ENCODE results near the gene SDSL.

SDSL gene

DNA sequence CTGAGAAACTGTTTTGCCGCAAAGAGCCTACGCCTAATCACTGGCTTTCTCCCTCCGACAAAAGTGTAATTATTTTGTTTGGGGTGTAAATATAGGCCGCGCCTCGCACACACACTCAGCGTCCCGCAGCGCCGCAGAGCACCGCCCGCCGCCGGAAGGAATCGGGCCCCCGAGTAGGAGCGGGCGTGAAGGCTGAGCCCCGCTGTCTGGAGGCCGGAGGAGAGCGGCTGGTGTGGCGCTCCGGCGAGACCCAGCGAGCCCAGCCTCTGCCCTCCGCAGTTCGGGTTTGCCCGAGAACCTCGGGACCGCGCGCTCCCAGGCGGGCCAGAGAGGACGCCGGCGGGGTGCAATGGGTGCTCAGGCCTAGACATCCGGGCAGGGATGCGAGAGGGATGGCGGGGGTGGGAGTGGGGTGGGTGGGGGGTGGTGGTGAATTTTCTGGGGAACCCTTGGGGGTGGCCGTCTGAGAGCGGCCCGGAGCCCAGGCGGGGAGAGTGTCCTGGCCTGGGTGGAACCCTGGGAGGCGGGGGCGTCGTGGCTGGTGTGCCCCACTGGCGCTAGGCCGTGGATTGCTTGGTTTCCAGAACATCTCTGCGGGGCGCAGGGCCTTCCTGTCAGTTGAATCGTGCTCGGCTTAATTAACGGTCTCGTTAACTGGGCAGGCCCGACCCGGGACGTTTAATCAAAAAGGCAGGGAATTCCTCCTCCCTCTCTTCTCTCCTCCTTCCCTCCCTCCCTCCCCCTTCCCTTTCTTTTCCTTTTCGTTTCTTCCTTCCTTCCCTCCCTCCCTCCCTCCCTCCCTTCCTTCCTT, 54.2 kb downstream of the SDSL start:
- no peaks in the 10 kb centered on the region for H4K20me1 ChIP-seq (ENCODE audit: low read depth, low read length)
- H3K4me3 ChIP-seq (ENCODE audit: insufficient read depth, low read length, poor library complexity, severe bottlenecking), result no peak overlapping the region
- TF ChIP-seq EZH2phosphoT487 (conservative IDR thresholded peaks at IDR 0.05; ENCODE audit: low read length) (no peak), CTCF (IDR thresholded peaks at IDR 0.05; ENCODE audit: insufficient read depth, low read length, poor library complexity, severe bottlenecking) (no peak)
- no peaks in the 10 kb centered on the region for H3K27me3 ChIP-seq (ENCODE audit: low read length)
- H3F3A ChIP-seq (ENCODE audit: insufficient read depth), result no peaks in the 10 kb centered on the region
- H3K4me2 ChIP-seq (ENCODE audit: low read depth, low read length, poor library complexity, severe bottlenecking), result no peak overlapping the region
- H3K9ac ChIP-seq (ENCODE audit: low read length), result no peak overlapping the region
- no peaks in the 10 kb centered on the region for H3K9me2 ChIP-seq (replicated peaks; ENCODE audit: insufficient read depth, low read length)
- H3K36me3 ChIP-seq (ENCODE audit: low read length), result no peaks in the 10 kb centered on the region
- no peak overlapping the region for H3K27ac ChIP-seq (ENCODE audit: low read depth, low read length)
- H3K9me3 ChIP-seq (ENCODE audit: insufficient read depth, low read length), result no peaks in the 10 kb centered on the region
- H2AFZ ChIP-seq (ENCODE audit: low read depth, low read length, severe bottlenecking), result no peak overlapping the region
- H3K79me2 ChIP-seq (ENCODE audit: insufficient read depth, low read length), result no peaks in the 10 kb centered on the region

DNA sequence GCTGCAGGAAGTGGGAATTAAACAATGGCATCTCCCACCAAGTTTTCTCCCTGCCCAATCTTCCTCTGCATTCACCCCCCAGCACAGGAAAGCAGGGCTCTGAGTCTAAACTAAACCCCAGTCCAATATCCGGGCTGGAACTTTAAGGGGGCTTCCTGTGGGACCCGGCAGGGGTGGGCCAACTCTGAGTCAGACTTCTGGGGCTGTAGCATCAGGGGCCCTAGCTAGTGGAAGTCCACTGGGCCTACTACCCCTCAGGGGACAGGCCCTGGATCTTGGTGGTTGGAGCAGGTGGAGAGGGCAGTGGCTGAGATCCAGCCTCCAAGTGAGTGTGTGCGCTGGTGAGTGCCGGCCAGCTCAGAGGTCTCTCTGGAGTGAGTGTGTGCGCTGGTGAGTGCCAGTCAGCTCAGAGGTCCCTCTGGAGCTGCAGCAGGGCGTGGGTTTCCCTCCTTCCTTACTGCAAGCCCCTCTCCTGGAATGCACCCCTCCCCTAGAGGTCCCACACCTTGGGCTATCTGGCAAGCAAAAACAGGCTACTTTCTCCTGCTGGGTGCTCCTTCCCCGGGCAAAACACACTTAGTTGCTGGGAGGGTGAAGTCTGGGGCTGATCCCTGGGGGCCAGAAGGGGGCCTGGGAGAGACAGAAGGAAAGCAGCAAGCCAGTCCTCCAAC, 55.1 kb downstream of the SDSL start:
- Histone ChIP-seq H3K4me2 (ENCODE audit: low read depth, low read length, poor library complexity, severe bottlenecking) (no peak overlapping the region), H3K9me3 (ENCODE audit: insufficient read depth, low read length) (no peaks in the 10 kb centered on the region), H3K79me2 (ENCODE audit: insufficient read depth, low read length) (no peaks in the 10 kb centered on the region), H3K9ac (ENCODE audit: low read length) (no peak overlapping the region), H3F3A (ENCODE audit: insufficient read depth) (no peaks in the 10 kb centered on the region), H2AFZ (ENCODE audit: low read depth, low read length, severe bottlenecking) (no peak overlapping the region), H4K20me1 (ENCODE audit: low read depth, low read length) (no peaks in the 10 kb centered on the region), H3K4me3 (ENCODE audit: insufficient read depth, low read length, poor library complexity, severe bottlenecking) (no peak overlapping the region), H3K27me3 (ENCODE audit: low read length) (no peaks in the 10 kb centered on the region), H3K27ac (ENCODE audit: low read depth, low read length) (no peak overlapping the region), H3K9me2 (replicated peaks; ENCODE audit: insufficient read depth, low read length) (no peaks in the 10 kb centered on the region), H3K36me3 (ENCODE audit: low read length) (no peaks in the 10 kb centered on the region)
- TF ChIP-seq EZH2phosphoT487 (conservative IDR thresholded peaks at IDR 0.05; ENCODE audit: low read length) (no peak), CTCF (IDR thresholded peaks at IDR 0.05; ENCODE audit: insufficient read depth, low read length, poor library complexity, severe bottlenecking) (no peak)

DNA sequence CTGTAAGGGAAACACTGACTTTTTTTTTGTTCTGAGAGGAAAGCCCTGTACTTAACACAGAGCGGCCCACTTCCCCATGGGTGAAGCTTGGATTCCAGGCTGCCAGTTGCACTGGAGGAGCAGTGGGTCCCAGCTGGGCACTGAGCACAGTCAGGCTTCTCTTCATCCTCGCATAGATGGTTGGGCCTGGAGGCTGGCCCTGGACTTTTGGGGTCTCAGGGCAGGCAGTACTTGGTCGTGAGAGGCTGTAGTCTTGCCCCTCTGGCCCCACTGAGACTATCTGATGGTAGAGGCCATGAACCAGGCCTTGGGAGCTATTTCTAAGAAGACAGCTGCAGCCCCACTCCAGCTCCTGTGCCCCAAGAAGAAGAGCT, 55.6 kb downstream of the SDSL start:
- TF ChIP-seq CTCF (IDR thresholded peaks at IDR 0.05; ENCODE audit: insufficient read depth, low read length, poor library complexity, severe bottlenecking), result no peak
- TF ChIP-seq EZH2phosphoT487 (conservative IDR thresholded peaks at IDR 0.05; ENCODE audit: low read length), result no peak
- no peak overlapping the region for H3K27ac ChIP-seq (ENCODE audit: low read depth, low read length)
- no peaks in the 10 kb centered on the region for H3K36me3 ChIP-seq (ENCODE audit: low read length)
- no peaks in the 10 kb centered on the region for H3K27me3 ChIP-seq (ENCODE audit: low read length)
- H2AFZ ChIP-seq (ENCODE audit: low read depth, low read length, severe bottlenecking), result no peak overlapping the region
- H3K9me2 ChIP-seq (replicated peaks; ENCODE audit: insufficient read depth, low read length), result no peaks in the 10 kb centered on the region
- H3K4me3 ChIP-seq (ENCODE audit: insufficient read depth, low read length, poor library complexity, severe bottlenecking), result no peak overlapping the region
- no peak overlapping the region for H3K4me2 ChIP-seq (ENCODE audit: low read depth, low read length, poor library complexity, severe bottlenecking)
- no peaks in the 10 kb centered on the region for H3K79me2 ChIP-seq (ENCODE audit: insufficient read depth, low read length)
- H3K9ac ChIP-seq (ENCODE audit: low read length), result no peak overlapping the region
- H3F3A ChIP-seq (ENCODE audit: insufficient read depth), result no peaks in the 10 kb centered on the region
- no peaks in the 10 kb centered on the region for H3K9me3 ChIP-seq (ENCODE audit: insufficient read depth, low read length)
- H4K20me1 ChIP-seq (ENCODE audit: low read depth, low read length), result no peaks in the 10 kb centered on the region

Measured in SU-DHL-6 (cell line).